Liver (tissue), 3 donors: ENCODE measurements around the gene WWOX.

Source experiments
- HNF4A ChIP-seq, 2 donors: conservative IDR thresholded peaks; 2 replicates each; pipeline ENCODE4 v1.6.1; 2016; ENCODE audit warnings: antibody characterized with exemption in 2 of 2, mild to moderate bottlenecking in 2 of 2
- JUND ChIP-seq, 2 donors: IDR thresholded peaks; 2 replicates each; pipeline ENCODE4 v1.6.1; 2016; ENCODE audit warnings: antibody characterized with exemption in 2 of 2
- RAD21 ChIP-seq, 2 donors: IDR thresholded peaks; 2 replicates each; pipeline ENCODE4 v1.6.1; 2016; ENCODE audit warnings: antibody characterized with exemption in 2 of 2, mild to moderate bottlenecking in 2 of 2
- RXRA ChIP-seq, 2 donors: IDR thresholded peaks; 2 replicates each; pipeline ENCODE4 v1.6.1; 2017 to 2018; ENCODE audit warnings: antibody characterized with exemption in 2 of 2, mild to moderate bottlenecking in 1 of 2
- SP1 ChIP-seq: IDR thresholded peaks from 2 replicates; pipeline ENCODE4 v1.6.1; 2018; ENCODE audit warnings: antibody characterized with exemption, mild to moderate bottlenecking
- TAF1 ChIP-seq: conservative IDR thresholded peaks from 2 replicates; pipeline ENCODE4 v1.6.1; 2016; ENCODE audit warnings: antibody characterized with exemption, mild to moderate bottlenecking
- YY1 ChIP-seq: IDR thresholded peaks from 2 replicates; pipeline ENCODE4 v1.6.1; 2016; ENCODE audit warnings: antibody characterized with exemption, mild to moderate bottlenecking
- TF ChIP-seq, protein P1 (sequence below): IDR thresholded peaks from 2 replicates; pipeline ENCODE4 v1.6.1; 2016; ENCODE audit warnings: antibody characterized with exemption
- TF ChIP-seq, protein P2 (sequence below): fragments of 150-350 bp; IDR thresholded peaks from 2 replicates; pipeline ENCODE4 v1.5.1; 2017; ENCODE audit warnings: improper control_type of control experiment, low read depth, low read length; ENCODE audit not compliant: missing input control
- TF ChIP-seq, protein P3 (sequence below): IDR thresholded peaks from 2 replicates; pipeline ENCODE4 v1.6.1; 2016; ENCODE audit warnings: antibody characterized with exemption
- TF ChIP-seq, protein P4 (sequence below): IDR thresholded peaks from 2 replicates; pipeline ENCODE4 v1.6.1; 2016; ENCODE audit warnings: antibody characterized with exemption
- donor health status: healthy.
- donor health status: healthy.

DNA sequence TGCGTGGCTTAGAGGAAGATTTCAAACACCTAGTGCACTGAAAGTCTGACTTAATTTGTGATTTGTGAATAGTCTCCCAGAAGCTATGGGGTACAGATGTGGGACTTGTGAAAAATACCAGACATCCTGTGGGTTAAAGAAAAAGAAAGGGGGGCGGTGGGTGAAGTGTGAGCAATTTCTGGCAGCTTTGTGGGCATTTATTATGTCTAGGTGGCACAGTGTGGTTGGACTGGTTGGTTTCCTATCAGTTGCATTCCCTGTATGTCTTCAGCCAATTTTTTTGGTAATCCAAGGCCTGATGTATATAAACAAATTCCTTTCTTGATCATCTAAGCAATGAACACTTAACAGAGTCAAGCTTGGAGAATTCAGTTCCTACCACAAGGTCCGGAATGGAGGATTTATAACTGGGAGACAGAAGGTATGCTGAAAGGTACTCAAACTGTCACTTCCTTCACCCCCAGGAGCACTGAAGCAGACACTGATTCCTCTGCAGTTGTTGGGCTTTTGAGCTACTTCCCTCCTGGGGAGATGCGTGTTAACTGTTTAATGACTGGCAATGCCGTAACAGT, 211.6 kb downstream of the WWOX start:
- no peak for TF ChIP-seq YY1
- TF ChIP-seq, protein P1, sequence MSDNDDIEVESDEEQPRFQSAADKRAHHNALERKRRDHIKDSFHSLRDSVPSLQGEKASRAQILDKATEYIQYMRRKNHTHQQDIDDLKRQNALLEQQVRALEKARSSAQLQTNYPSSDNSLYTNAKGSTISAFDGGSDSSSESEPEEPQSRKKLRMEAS = no peak
- TF ChIP-seq, protein P2, sequence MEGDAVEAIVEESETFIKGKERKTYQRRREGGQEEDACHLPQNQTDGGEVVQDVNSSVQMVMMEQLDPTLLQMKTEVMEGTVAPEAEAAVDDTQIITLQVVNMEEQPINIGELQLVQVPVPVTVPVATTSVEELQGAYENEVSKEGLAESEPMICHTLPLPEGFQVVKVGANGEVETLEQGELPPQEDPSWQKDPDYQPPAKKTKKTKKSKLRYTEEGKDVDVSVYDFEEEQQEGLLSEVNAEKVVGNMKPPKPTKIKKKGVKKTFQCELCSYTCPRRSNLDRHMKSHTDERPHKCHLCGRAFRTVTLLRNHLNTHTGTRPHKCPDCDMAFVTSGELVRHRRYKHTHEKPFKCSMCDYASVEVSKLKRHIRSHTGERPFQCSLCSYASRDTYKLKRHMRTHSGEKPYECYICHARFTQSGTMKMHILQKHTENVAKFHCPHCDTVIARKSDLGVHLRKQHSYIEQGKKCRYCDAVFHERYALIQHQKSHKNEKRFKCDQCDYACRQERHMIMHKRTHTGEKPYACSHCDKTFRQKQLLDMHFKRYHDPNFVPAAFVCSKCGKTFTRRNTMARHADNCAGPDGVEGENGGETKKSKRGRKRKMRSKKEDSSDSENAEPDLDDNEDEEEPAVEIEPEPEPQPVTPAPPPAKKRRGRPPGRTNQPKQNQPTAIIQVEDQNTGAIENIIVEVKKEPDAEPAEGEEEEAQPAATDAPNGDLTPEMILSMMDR = no peak
- TF ChIP-seq RAD21 (IDR thresholded peaks at IDR 0.05) = no peak
- no peak for TF ChIP-seq SP1
- no peak for TF ChIP-seq TAF1
- no peak for TF ChIP-seq RXRA (IDR thresholded peaks at IDR 0.05)
- TF ChIP-seq, protein P3, sequence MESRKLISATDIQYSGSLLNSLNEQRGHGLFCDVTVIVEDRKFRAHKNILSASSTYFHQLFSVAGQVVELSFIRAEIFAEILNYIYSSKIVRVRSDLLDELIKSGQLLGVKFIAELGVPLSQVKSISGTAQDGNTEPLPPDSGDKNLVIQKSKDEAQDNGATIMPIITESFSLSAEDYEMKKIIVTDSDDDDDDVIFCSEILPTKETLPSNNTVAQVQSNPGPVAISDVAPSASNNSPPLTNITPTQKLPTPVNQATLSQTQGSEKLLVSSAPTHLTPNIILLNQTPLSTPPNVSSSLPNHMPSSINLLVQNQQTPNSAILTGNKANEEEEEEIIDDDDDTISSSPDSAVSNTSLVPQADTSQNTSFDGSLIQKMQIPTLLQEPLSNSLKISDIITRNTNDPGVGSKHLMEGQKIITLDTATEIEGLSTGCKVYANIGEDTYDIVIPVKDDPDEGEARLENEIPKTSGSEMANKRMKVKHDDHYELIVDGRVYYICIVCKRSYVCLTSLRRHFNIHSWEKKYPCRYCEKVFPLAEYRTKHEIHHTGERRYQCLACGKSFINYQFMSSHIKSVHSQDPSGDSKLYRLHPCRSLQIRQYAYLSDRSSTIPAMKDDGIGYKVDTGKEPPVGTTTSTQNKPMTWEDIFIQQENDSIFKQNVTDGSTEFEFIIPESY = no peak
- TF ChIP-seq, protein P4, sequence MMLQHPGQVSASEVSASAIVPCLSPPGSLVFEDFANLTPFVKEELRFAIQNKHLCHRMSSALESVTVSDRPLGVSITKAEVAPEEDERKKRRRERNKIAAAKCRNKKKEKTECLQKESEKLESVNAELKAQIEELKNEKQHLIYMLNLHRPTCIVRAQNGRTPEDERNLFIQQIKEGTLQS = no peak
- TF ChIP-seq HNF4A (conservative IDR thresholded peaks at IDR 0.05) = no peak
- TF ChIP-seq JUND (IDR thresholded peaks at IDR 0.05) = no peak
